ENCODE results near the gene PPM1N. TPM values are rescaled to one million over a fixed set of nuclear protein-coding genes. Genes with fewer than 3 reads are reported as not detected.

Gene PPM1N
- total RNA-seq, 3 donors from 2014 or later (not counting 1 experiment from before 2014, with no cell fraction given) = 5.1 to 8.3 (median 6.8) TPM

- intact Hi-C loops (cut with micrococcal nuclease) = no loop called here
- H3K27ac Mint-ChIP-seq = no peak overlapping the region
- H3K4me1 Mint-ChIP-seq = peaks cover 0 to 14% of the 10 kb centered on the region in 2 donors
- no peaks in the 10 kb centered on the region for H3K36me3 Mint-ChIP-seq
- no peak for TF ChIP-seq CTCF (IDR thresholded peaks at IDR 0.05)
- H3K9me3 ChIP-seq (ENCODE audit: control insufficient read depth, insufficient read depth, low read length) = no peaks in the 10 kb centered on the region
- no peaks in the 10 kb centered on the region for H3K9me3 Mint-ChIP-seq
- no peak overlapping the region for H3K27ac ChIP-seq (ENCODE audit: low read length)
- no peak overlapping the region for H3K4me3 ChIP-seq (ENCODE audit: low read length)
- H3K27me3 ChIP-seq (ENCODE audit: control insufficient read depth, insufficient read depth, low read length) = no peaks in the 10 kb centered on the region
- ATAC-seq (no peak), DNase-seq (no peak)
- peaks cover 13% of the 10 kb centered on the region for H3K4me1 ChIP-seq (ENCODE audit: control insufficient read depth, insufficient read depth, low read length)
- H3K4me3 Mint-ChIP-seq = no peak overlapping the region
- no peaks in the 10 kb centered on the region for H3K36me3 ChIP-seq (ENCODE audit: control insufficient read depth, insufficient read depth, low read length)
- WGBS (ENCODE audit: insufficient coverage) = 87% methylated on average over 13 of the region's 13 CpGs
- H3K27me3 Mint-ChIP-seq (ENCODE audit: low read depth in 2 of 2) = no peaks in the 10 kb centered on the region
Measured at GRCh38 chr19:45484273-45484945, 13.8 kb upstream of the PPM1N start.

- no peaks in the 10 kb centered on the region for H3K27me3 Mint-ChIP-seq (ENCODE audit: low read depth in 2 of 2)
- intact Hi-C loops (cut with micrococcal nuclease) = no loop called here
- H3K27ac Mint-ChIP-seq = peak overlapping the region; percentile 69 to 80
- DNase-seq (peak; percentile 97), ATAC-seq (peak; percentile 98 to 100 (median 98))
- Histone ChIP-seq H3K4me1 (ENCODE audit: control insufficient read depth, insufficient read depth, low read length) (peaks cover 13% of the 10 kb centered on the region), H3K36me3 (ENCODE audit: control insufficient read depth, insufficient read depth, low read length) (no peaks in the 10 kb centered on the region), H3K27me3 (ENCODE audit: control insufficient read depth, insufficient read depth, low read length) (no peaks in the 10 kb centered on the region), H3K4me3 (ENCODE audit: low read length) (peak overlapping the region; percentile 75), H3K27ac (ENCODE audit: low read length) (no peak overlapping the region), H3K9me3 (ENCODE audit: control insufficient read depth, insufficient read depth, low read length) (no peaks in the 10 kb centered on the region)
- H3K4me1 Mint-ChIP-seq = peaks cover 0 to 10% of the 10 kb centered on the region in 2 donors
- under 1% methylated on average over 33 of the region's 35 CpGs for WGBS (ENCODE audit: insufficient coverage)
- no peaks in the 10 kb centered on the region for H3K36me3 Mint-ChIP-seq
- H3K4me3 Mint-ChIP-seq = peak overlapping the region; percentile 95
- peak; percentile 85 for TF ChIP-seq CTCF (IDR thresholded peaks at IDR 0.05)
- no peaks in the 10 kb centered on the region for H3K9me3 Mint-ChIP-seq
Measured at GRCh38 chr19:45485305-45486077, 12.8 kb upstream of the PPM1N start.

- H3K4me3 ChIP-seq (ENCODE audit: low read length) = no peak overlapping the region
- no peak overlapping the region for H3K27ac Mint-ChIP-seq
- H3K27me3 Mint-ChIP-seq (ENCODE audit: low read depth in 2 of 2) = peaks cover 0 to 13% of the 10 kb centered on the region in 2 donors
- 92% methylated on average over 14 of the region's 15 CpGs for WGBS (ENCODE audit: insufficient coverage)
- H3K27ac ChIP-seq (ENCODE audit: low read length) = no peak overlapping the region
- ATAC-seq (no peak), DNase-seq (no peak)
- intact Hi-C loops (cut with micrococcal nuclease) = no loop called here
- peaks cover 5 to 23% of the 10 kb centered on the region in 2 donors for H3K4me1 Mint-ChIP-seq
- H3K36me3 Mint-ChIP-seq = no peaks in the 10 kb centered on the region
- no peak for TF ChIP-seq CTCF (IDR thresholded peaks at IDR 0.05)
- H3K4me1 ChIP-seq (ENCODE audit: control insufficient read depth, insufficient read depth, low read length) = peaks cover 27% of the 10 kb centered on the region
- H3K9me3 ChIP-seq (ENCODE audit: control insufficient read depth, insufficient read depth, low read length) = no peaks in the 10 kb centered on the region
- no peaks in the 10 kb centered on the region for H3K36me3 ChIP-seq (ENCODE audit: control insufficient read depth, insufficient read depth, low read length)
- peaks cover 6% of the 10 kb centered on the region for H3K27me3 ChIP-seq (ENCODE audit: control insufficient read depth, insufficient read depth, low read length)
- H3K9me3 Mint-ChIP-seq = no peaks in the 10 kb centered on the region
- no peak overlapping the region for H3K4me3 Mint-ChIP-seq
Measured at GRCh38 chr19:45488708-45489107, 9.5 kb upstream of the PPM1N start.
